BJ (cell line): ENCODE results near the gene HPRT1. TPM values are rescaled to one million over a fixed set of nuclear protein-coding genes. Genes with fewer than 3 reads are reported as not detected.

Source experiments
- CTCF ChIA-PET: fragments of 350-600 bp; formaldehyde crosslinking; extraction: SDS; loops from one replicate; lab custom pipeline; 2021; ENCODE audit warnings: antibody characterized with exemption, inconsistent platforms; lab: Yijun Ruan, JAX
- POLR2A ChIA-PET: fragments of 300-600 bp; sonication (Branson Sonifier 250); formaldehyde crosslinking; extraction: SDS; loops from one replicate; lab custom pipeline; 2021; ENCODE audit warnings: antibody characterized with exemption; lab: Charles Lee
- DNase-seq: peaks from one replicate; pipeline ENCODE4 v3.0.0-alpha.2; 2011; ENCODE audit warnings: low read depth
- H3K27me3 ChIP-seq: 2 replicates; pipeline ENCODE4 v1.6.0; 2011; ENCODE audit warnings: low read length; ENCODE audit not compliant: control insufficient read depth, insufficient read depth
- H3K36me3 ChIP-seq: 2 replicates; pipeline ENCODE4 v1.5.1; 2011; ENCODE audit warnings: low read length; ENCODE audit not compliant: control insufficient read depth, insufficient read depth
- H3K4me3 ChIP-seq: 2 replicates; pipeline ENCODE4 v1.5.1; 2011; ENCODE audit warnings: low read depth, mild to moderate bottlenecking, control low read depth, low read length
- polyA plus RNA-seq: library from polyadenylated mRNA; depleted of rRNA; stranded (reverse); fragments of >200 nt; gene quantifications from 2 replicates; pipeline ENCODE4 v1.2.3, GENCODE V29; 2011; rRNA removed
- small RNA-seq: library from RNA; depleted of rRNA; stranded (forward); fragments of <200 nt; gene quantifications from one replicate; pipeline ENCODE3, GENCODE V24; 2012; ENCODE audit warnings: low replicate concordance, low read depth; ENCODE audit not compliant: insufficient read length
- TF ChIP-seq, protein P1 (sequence below): IDR thresholded peaks from 2 replicates; pipeline ENCODE4 v1.5.1; 2011; ENCODE audit warnings: low read depth, mild to moderate bottlenecking, control low read depth, inconsistent platforms, low read length, moderate library complexity; ENCODE audit not compliant: insufficient read depth

Gene HPRT1
- polyA plus RNA-seq, 1 experiment, result 8.8 TPM

GRCh38 chrX:134546187-134546586 lies 86.2 kb downstream of the HPRT1 start:
- no peak for DNase-seq
- Histone ChIP-seq H3K4me3 (peak overlapping the region; percentile 9), H3K27me3 (no peaks in the 10 kb centered on the region), H3K36me3 (peaks cover 2% of the 10 kb centered on the region; the same call in 1 of the 2 replicates)
- POLR2A ChIA-PET, result no interaction called here
- CTCF ChIA-PET, result interaction anchor here (1.2 kb wide), 2 partner anchors 25 to 208 kb away, joined by 3 to 4 read pairs; no protein-coding TSS in a partner anchor
- TF ChIP-seq, protein P1, sequence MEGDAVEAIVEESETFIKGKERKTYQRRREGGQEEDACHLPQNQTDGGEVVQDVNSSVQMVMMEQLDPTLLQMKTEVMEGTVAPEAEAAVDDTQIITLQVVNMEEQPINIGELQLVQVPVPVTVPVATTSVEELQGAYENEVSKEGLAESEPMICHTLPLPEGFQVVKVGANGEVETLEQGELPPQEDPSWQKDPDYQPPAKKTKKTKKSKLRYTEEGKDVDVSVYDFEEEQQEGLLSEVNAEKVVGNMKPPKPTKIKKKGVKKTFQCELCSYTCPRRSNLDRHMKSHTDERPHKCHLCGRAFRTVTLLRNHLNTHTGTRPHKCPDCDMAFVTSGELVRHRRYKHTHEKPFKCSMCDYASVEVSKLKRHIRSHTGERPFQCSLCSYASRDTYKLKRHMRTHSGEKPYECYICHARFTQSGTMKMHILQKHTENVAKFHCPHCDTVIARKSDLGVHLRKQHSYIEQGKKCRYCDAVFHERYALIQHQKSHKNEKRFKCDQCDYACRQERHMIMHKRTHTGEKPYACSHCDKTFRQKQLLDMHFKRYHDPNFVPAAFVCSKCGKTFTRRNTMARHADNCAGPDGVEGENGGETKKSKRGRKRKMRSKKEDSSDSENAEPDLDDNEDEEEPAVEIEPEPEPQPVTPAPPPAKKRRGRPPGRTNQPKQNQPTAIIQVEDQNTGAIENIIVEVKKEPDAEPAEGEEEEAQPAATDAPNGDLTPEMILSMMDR, result no peak

GRCh38 chrX:134547047-134547679 lies 87.2 kb downstream of the HPRT1 start:
- DNase-seq, result no peak
- TF ChIP-seq, protein P1, result no peak
- ChIA-PET CTCF (interaction anchor here (0.6 to 1.2 kb wide), 3 partner anchors 26 to 211 kb away, joined by 3 to 4 read pairs (median 3); no protein-coding TSS in a partner anchor), POLR2A (no interaction called here)
- peaks cover 2% of the 10 kb centered on the region; the same call in 1 of the 2 replicates for H3K36me3 ChIP-seq
- H3K4me3 ChIP-seq, result peak overlapping the region; percentile 61
- H3K27me3 ChIP-seq, result no peaks in the 10 kb centered on the region

DNA sequence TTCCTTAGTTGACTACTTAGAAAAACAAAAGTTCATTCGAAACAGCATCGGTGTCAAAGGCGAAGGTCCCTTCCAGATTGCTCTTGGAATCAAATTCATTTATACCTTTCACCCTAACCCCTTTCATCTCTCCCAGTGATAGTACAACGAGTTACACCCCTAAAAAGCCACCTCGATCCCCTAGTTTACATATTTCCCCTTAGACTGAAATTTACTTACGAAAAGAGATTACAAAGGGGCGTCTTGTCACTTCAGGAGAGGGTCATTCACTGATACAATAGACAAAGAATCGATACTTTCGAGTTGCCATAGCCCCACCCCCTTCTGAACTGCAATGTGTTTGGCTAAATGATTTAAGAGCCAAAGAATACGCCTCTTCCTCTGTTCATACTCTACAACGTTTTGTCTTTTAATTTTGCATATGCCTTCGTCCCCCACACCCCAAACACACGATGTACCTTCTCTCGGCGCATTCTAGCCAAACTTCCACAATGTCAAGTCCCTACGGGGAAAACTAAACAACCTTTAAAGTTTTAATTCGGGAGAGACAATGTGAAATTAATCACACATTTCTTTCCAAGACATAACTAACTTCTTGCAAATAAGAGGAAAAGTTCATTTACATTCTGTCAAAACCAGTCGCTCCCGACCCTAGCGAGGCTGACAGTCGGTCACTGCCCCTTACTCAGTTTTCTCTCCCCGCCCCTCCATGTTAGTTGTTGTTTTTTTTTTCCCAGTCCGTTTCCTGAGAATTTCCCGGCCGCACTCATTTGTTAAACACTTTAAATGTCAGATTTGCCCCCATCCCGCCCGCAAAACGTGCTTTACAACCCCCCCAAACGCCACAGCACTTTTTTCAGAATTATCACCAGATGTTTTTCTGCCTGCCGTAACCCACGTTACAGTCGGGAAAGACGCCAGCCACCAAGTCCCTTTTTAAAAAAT lies 88.6 kb downstream of the HPRT1 start:
- ChIA-PET POLR2A (no interaction called here), CTCF (no interaction called here)
- DNase-seq, result no peak
- TF ChIP-seq, protein P1, result no peak
- peak overlapping the region; percentile 61 for H3K4me3 ChIP-seq
- no peaks in the 10 kb centered on the region for H3K27me3 ChIP-seq
- peaks cover 2% of the 10 kb centered on the region; the same call in 1 of the 2 replicates for H3K36me3 ChIP-seq

Small RNA genes within 50 kb of the gene (small RNA-seq; reads per million reads assigned to genes)
- gene AC004383.1, result not detected
- gene MIR450A1, result 207 reads per million, percentile 94 among the genes with 10 or more reads in this experiment
- 98.2 reads per million, percentile 91 among the genes with 10 or more reads in this experiment for gene MIR450A2
- 540 reads per million, percentile 96 among the genes with 10 or more reads in this experiment for gene MIR450B
- gene MIR503, result 3,722 reads per million, percentile 98 among the genes with 10 or more reads in this experiment
- 2,366 reads per million, percentile 97 among the genes with 10 or more reads in this experiment for gene MIR542

Other genes with a start within 250 kb of the HPRT1 start
- not detected in 2 replicates for gene CCDC160, start 223.0 kb upstream of the HPRT1 start, polyA plus RNA-seq
- 3.6 and 10.1 TPM in 2 replicates for gene PHF6, start 86.9 kb upstream of the HPRT1 start, polyA plus RNA-seq
- 0.43 and 1.1 TPM in 2 replicates for gene PLAC1, start 198.3 kb downstream of the HPRT1 start, polyA plus RNA-seq